ENCODE data around the gene ATP1A1.

DNA sequence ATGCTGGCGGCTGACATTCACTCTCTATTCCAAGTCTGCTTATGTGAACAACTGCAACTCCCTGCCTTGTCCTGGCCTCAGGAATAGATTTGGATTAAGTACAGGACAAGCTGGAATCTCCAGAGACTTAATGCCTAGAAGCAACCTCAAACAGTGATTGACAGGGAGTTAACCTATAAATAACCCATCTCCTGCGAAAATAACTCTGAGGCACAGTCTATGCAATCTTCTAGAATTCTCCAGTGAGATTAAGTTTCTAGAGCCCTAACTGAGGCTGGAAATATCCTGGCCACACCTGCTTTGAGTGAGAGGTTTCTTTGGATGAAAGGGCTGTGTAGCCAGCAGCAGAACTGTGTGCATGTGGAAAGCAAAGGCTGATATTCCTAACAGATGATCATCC, 25.3 kb upstream of the ATP1A1 start:
- TF ChIP-seq CTCF (conservative IDR thresholded peaks at IDR 0.05 in 1 of 2, IDR thresholded peaks at IDR 0.05 in 1 of 2; ENCODE audit: low read depth in 1 of 2, low read length in 2 of 2) (no peak), EZH2 (IDR thresholded peaks at IDR 0.05; ENCODE audit: low read length, missing control alignments) (no peak)
